HCT116 (cell line): ENCODE results near the gene IL19. TPM values are rescaled to one million over a fixed set of nuclear protein-coding genes. Genes with fewer than 3 reads are reported as not detected.

Experiments used
- ATAC-seq: fragments of 200-7000 bp; cut with Tn5 transposase; 2 replicates; pipeline ENCODE4 v1.9.1; 2020; ENCODE audit warnings: mild to moderate bottlenecking, moderate library complexity
- BruUV-seq: library from RNA; stranded (reverse); fragments of 400-500 nt; replicated peaks from 2 replicates; lab custom pipeline; 2021; lab: Mats Ljungman, UMichigan
- CTCF ChIA-PET: fragments of 300-600 bp; sonication (Branson Sonifier 250); formaldehyde crosslinking; loops from one replicate; lab custom pipeline; 2021; ENCODE audit warnings: antibody characterized with exemption; lab: Charles Lee
- POLR2A ChIA-PET: fragments of 300-600, 350-600 bp; sonication (Branson Sonifier 250); formaldehyde crosslinking; loops from one replicate; lab custom pipeline; 2021; ENCODE audit warnings: antibody characterized with exemption; lab: Charles Lee
- RAD21 ChIA-PET, 2 experiments: fragments of 300-600 bp; sonication (Branson Sonifier 250); formaldehyde crosslinking; loops; one replicate each; lab custom pipeline; 2023; ENCODE audit warnings: low total read pairs in 2 of 2; ENCODE audit not compliant: uncharacterized antibody in 2 of 2, unreplicated experiment in 2 of 2, low non-redundant PET in 1 of 2; lab: Charles Lee
- DNase-seq: peaks from one replicate; pipeline ENCODE4 v3.0.0-alpha.2; 2010; ENCODE audit warnings: low read depth, low spot score
- H2AFZ ChIP-seq: fragments of 200-600 bp; shearing (Covaris generic), sonication (generic); 2 replicates; pipeline ENCODE4 v1.6.1; 2017; ENCODE audit warnings: low read depth, mixed run types, mixed read lengths, antibody characterized with exemption, low read length; ENCODE audit not compliant: poor library complexity, severe bottlenecking
- H3K27ac ChIP-seq: 2 replicates; pipeline ENCODE4 v1.5.1; 2012; ENCODE audit warnings: low read depth, low read length
- H3K27me3 ChIP-seq: fragments of 200-600 bp; sonication (generic); 2 replicates; pipeline ENCODE4 v1.6.1; 2016; ENCODE audit warnings: mixed run types, low read length, mixed read lengths; ENCODE audit not compliant: insufficient read depth
- H3K36me3 ChIP-seq, 2 experiments: fragments of 200-500 bp in 1 of 2; fragments of 200-600 bp in 1 of 2; sonication (Bioruptor generic) in 1 of 2; sonication (generic) in 1 of 2; 2 replicates each; pipeline versions ENCODE4 v1.5.1 to v1.6.1; 2014 to 2016; ENCODE audit warnings: low read length in 2 of 2, inconsistent platforms in 1 of 2, mixed read lengths in 1 of 2, mixed run types in 1 of 2; ENCODE audit not compliant: insufficient read depth in 2 of 2, control insufficient read depth in 1 of 2
- H3K4me1 ChIP-seq, 2 experiments: fragments of 200-600 bp in 1 of 2; sonication (generic) in 1 of 2; 2 replicates each; pipeline versions ENCODE4 v1.5.1 to v1.6.1; 2012 to 2017; ENCODE audit warnings: low read length in 2 of 2, inconsistent platforms in 1 of 2, mild to moderate bottlenecking in 1 of 2, mixed read lengths in 1 of 2, mixed run types in 1 of 2, moderate library complexity in 1 of 2; ENCODE audit not compliant: insufficient read depth in 2 of 2, control insufficient read depth in 1 of 2
- H3K4me2 ChIP-seq: fragments of 200-600 bp; sonication (generic); 2 replicates; pipeline ENCODE4 v1.6.1; 2017; ENCODE audit warnings: mixed run types, low read length, mixed read lengths
- H3K4me3 ChIP-seq, 2 experiments: fragments of 200-600 bp in 1 of 2; sonication (generic) in 1 of 2; replicated peaks in 1 of 2; 2 replicates each; pipeline ENCODE4 v1.5.1; 2011 to 2016; ENCODE audit warnings: low read length in 2 of 2, control low read depth in 1 of 2, low read depth in 1 of 2, mild to moderate bottlenecking in 1 of 2, mixed read lengths in 1 of 2, mixed run types in 1 of 2
- H3K79me2 ChIP-seq: fragments of 200-600 bp; sonication (generic); 2 replicates; pipeline ENCODE4 v1.6.1; 2017; ENCODE audit warnings: mild to moderate bottlenecking, mixed run types, low read length, moderate library complexity, mixed read lengths; ENCODE audit not compliant: insufficient read depth
- H3K9ac ChIP-seq: fragments of 200-600 bp; sonication (generic); 2 replicates; pipeline ENCODE4 v1.6.1; 2016; ENCODE audit warnings: low read length, mixed read lengths
- H3K9me2 ChIP-seq: fragments of 200-600 bp; sonication (generic), shearing (Covaris generic); 2 replicates; pipeline ENCODE4 v1.6.1; 2017; ENCODE audit warnings: mixed run types, mild to moderate bottlenecking, moderate library complexity; ENCODE audit not compliant: insufficient read depth
- H3K9me3 ChIP-seq, 2 experiments: fragments of 200-500 bp in 1 of 2; fragments of 200-600 bp in 1 of 2; sonication (Bioruptor generic) in 1 of 2; sonication (generic) in 1 of 2; 2 replicates each; pipeline ENCODE4 v1.6.1; 2014 to 2017; ENCODE audit warnings: low read length in 2 of 2, mixed read lengths in 2 of 2, inconsistent platforms in 1 of 2, low read depth in 1 of 2, mild to moderate bottlenecking in 1 of 2, mixed run types in 1 of 2, moderate library complexity in 1 of 2; ENCODE audit not compliant: control insufficient read depth in 1 of 2, insufficient read depth in 1 of 2
- H4K20me1 ChIP-seq: fragments of 200-600 bp; sonication (generic), shearing (Covaris generic); 2 replicates; pipeline ENCODE4 v1.6.1; 2017; ENCODE audit warnings: mixed run types, mild to moderate bottlenecking, moderate library complexity; ENCODE audit not compliant: insufficient read depth
- CBX3 ChIP-seq: IDR thresholded peaks from 2 replicates; pipeline ENCODE4 v1.6.1; 2012; ENCODE audit warnings: low read depth
- CEBPB ChIP-seq: IDR thresholded peaks from 2 replicates; pipeline ENCODE4 v1.6.1; 2012; ENCODE audit warnings: low read depth
- ELF1 ChIP-seq: IDR thresholded peaks from 2 replicates; pipeline ENCODE4 v1.6.1; 2012; ENCODE audit warnings: low read depth, borderline replicate concordance
- EZH2 ChIP-seq: fragments of 200-600 bp; sonication (generic); IDR thresholded peaks from 2 replicates; pipeline ENCODE4 v1.6.1; 2017; ENCODE audit warnings: antibody characterized with exemption, mixed run types
- JUND ChIP-seq: IDR thresholded peaks from 2 replicates; pipeline ENCODE4 v1.6.1; 2012
- POLR2A ChIP-seq: IDR thresholded peaks from 2 replicates; pipeline ENCODE4 v1.7.0; 2011; ENCODE audit warnings: borderline replicate concordance; ENCODE audit not compliant: insufficient read depth, insufficient read length; ENCODE audit errors: extremely low read depth
- POLR2AphosphoS5 ChIP-seq: IDR thresholded peaks from 2 replicates; pipeline ENCODE4 v1.6.1; 2011; ENCODE audit warnings: mild to moderate bottlenecking, low read depth, low read length, moderate library complexity
- SIN3A ChIP-seq: IDR thresholded peaks from 2 replicates; pipeline ENCODE4 v1.6.1; 2012; ENCODE audit warnings: low read depth
- SP1 ChIP-seq: IDR thresholded peaks from 2 replicates; pipeline ENCODE4 v1.6.1; 2012; ENCODE audit warnings: low read depth
- SRF ChIP-seq: IDR thresholded peaks from 2 replicates; pipeline ENCODE4 v1.6.1; 2012; ENCODE audit warnings: low read depth
- TCF7L2 ChIP-seq: IDR thresholded peaks from 2 replicates; pipeline ENCODE4 v1.7.0; 2011; ENCODE audit warnings: borderline replicate concordance, inconsistent platforms; ENCODE audit not compliant: insufficient read depth, insufficient read length; ENCODE audit errors: extremely low read depth
- YY1 ChIP-seq: IDR thresholded peaks from 2 replicates; pipeline ENCODE4 v1.6.1; 2011; ENCODE audit warnings: low read length, low read depth, moderate library complexity, mild to moderate bottlenecking; ENCODE audit not compliant: insufficient replicate concordance; ENCODE audit errors: extremely low read depth
- ZFX ChIP-seq: fragments of 450-650 bp; IDR thresholded peaks from 2 replicates; pipeline ENCODE4 v1.6.1; 2017
- intact Hi-C: fragments of 100-400 bp; cut with micrococcal nuclease; formaldehyde crosslinking; loops from 2 replicates; pipeline ENCODE4 v1.10.0; 2022
- total RNA-seq: library from RNA; stranded (reverse); gene quantifications from one replicate; pipeline ENCODE4 v1.2.1, GENCODE V29; 2021; ENCODE audit not compliant: unreplicated experiment
- TF ChIP-seq, protein P1 (sequence below): IDR thresholded peaks from 2 replicates; pipeline ENCODE4 v1.6.1; 2012
- TF ChIP-seq, protein P2 (sequence below), 3 experiments: fragments of 200-600 bp in 1 of 3; sonication (generic) in 1 of 3; IDR thresholded peaks in 2 of 3; conservative IDR thresholded peaks in 1 of 3; 2 replicates each; pipeline ENCODE4 v1.5.1; 2012 to 2017; ENCODE audit warnings: low read depth in 2 of 3, low read length in 2 of 3, antibody characterized with exemption in 1 of 3, borderline replicate concordance in 1 of 3, control low read depth in 1 of 3, mild to moderate bottlenecking in 1 of 3, mixed read lengths in 1 of 3, mixed run types in 1 of 3, moderate library complexity in 1 of 3; ENCODE audit not compliant: insufficient read depth in 1 of 3
- TF ChIP-seq, protein P3 (sequence below): IDR thresholded peaks from 2 replicates; pipeline ENCODE4 v1.6.1; 2011; ENCODE audit warnings: mild to moderate bottlenecking, low read length, moderate library complexity; ENCODE audit not compliant: insufficient replicate concordance; ENCODE audit errors: extremely low read depth

IL19 gene
- total RNA-seq, 1 experiment from 2014 or later, result not detected

DNA sequence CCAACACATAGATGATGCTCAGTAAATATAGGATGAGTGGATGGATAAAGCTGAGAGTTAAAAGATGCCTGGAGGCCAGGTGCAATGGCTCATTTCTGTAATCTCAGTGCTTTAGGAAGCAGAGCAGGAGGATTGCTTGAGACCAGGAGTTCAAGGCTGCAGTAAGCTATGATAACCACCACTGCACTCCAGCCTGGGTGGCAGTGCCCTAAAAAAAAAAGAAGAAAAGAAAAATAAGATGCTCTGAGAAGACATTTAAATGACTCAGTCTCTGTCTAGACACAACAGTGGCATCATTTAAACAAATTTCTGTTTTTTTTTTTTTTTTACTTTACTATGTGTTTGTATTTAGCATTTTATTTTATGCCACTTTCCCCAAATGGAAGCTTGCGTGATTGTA, 25.3 kb upstream of the IL19 start (continued):
- TF ChIP-seq, protein P1, sequence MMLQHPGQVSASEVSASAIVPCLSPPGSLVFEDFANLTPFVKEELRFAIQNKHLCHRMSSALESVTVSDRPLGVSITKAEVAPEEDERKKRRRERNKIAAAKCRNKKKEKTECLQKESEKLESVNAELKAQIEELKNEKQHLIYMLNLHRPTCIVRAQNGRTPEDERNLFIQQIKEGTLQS, result no peak
- no peak for TF ChIP-seq YY1

DNA sequence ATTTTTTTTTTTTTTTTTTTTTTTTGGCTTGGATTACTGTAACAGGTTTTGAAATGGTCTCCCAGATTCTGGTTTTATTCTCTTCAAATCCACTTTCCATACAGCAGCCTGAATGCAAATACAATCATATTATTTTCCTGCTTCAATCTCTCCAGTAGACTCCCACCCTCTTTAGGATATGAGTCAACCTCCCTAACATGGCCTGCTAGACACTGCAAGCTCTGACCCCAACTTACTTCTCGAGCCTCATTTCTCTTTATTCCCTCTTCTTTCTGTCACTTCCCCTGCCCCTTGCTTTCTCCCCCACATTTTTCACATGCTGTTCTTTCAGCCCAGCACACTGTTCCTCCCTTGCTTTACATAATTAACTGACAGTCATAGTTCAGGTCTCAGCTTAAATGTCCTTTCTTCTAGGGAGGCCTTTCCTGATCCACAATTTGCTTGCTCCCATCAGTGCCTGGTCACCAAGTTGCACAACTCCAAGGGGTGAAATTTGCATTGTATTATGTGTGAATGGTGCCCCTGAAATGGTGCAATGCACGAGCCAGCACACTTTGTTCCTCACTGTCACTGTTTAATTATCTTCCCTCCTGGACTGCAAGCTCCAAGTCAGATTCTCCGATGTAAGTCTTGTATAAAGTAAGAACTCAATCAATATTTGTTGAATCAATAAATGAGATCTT, 22.1 kb upstream of the IL19 start:
- H3K27me3 ChIP-seq, result peaks cover 14% of the 10 kb centered on the region
- ChIA-PET RAD21 (no interaction called here), CTCF (interaction anchor here (0.9 to 1.3 kb wide), 2 partner anchors 23 to 91 kb away, joined by 3 read pairs; no protein-coding TSS in a partner anchor), POLR2A (no interaction called here)
- no peaks in the 10 kb centered on the region for H3K9me3 ChIP-seq
- no peak overlapping the region for H2AFZ ChIP-seq
- H3K4me3 ChIP-seq, result no peak overlapping the region
- ATAC-seq, result no peak
- TF ChIP-seq ELF1 (no peak), EZH2 (no peak), SIN3A (no peak), CEBPB (no peak), CBX3 (no peak), SP1 (no peak), TCF7L2 (no peak), YY1 (no peak), POLR2AphosphoS5 (no peak), ZFX (no peak), SRF (no peak), JUND (no peak), POLR2A (no peak)
- TF ChIP-seq, protein P2, sequence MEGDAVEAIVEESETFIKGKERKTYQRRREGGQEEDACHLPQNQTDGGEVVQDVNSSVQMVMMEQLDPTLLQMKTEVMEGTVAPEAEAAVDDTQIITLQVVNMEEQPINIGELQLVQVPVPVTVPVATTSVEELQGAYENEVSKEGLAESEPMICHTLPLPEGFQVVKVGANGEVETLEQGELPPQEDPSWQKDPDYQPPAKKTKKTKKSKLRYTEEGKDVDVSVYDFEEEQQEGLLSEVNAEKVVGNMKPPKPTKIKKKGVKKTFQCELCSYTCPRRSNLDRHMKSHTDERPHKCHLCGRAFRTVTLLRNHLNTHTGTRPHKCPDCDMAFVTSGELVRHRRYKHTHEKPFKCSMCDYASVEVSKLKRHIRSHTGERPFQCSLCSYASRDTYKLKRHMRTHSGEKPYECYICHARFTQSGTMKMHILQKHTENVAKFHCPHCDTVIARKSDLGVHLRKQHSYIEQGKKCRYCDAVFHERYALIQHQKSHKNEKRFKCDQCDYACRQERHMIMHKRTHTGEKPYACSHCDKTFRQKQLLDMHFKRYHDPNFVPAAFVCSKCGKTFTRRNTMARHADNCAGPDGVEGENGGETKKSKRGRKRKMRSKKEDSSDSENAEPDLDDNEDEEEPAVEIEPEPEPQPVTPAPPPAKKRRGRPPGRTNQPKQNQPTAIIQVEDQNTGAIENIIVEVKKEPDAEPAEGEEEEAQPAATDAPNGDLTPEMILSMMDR (IDR thresholded peaks at IDR 0.05 in 2 of 3, conservative IDR thresholded peaks at IDR 0.05 in 1 of 3; ENCODE audit: borderline replicate concordance in 1 of 3, insufficient read depth in 1 of 3, low read depth in 2 of 3, low read length in 2 of 3), result no peak
- TF ChIP-seq, protein P3, sequence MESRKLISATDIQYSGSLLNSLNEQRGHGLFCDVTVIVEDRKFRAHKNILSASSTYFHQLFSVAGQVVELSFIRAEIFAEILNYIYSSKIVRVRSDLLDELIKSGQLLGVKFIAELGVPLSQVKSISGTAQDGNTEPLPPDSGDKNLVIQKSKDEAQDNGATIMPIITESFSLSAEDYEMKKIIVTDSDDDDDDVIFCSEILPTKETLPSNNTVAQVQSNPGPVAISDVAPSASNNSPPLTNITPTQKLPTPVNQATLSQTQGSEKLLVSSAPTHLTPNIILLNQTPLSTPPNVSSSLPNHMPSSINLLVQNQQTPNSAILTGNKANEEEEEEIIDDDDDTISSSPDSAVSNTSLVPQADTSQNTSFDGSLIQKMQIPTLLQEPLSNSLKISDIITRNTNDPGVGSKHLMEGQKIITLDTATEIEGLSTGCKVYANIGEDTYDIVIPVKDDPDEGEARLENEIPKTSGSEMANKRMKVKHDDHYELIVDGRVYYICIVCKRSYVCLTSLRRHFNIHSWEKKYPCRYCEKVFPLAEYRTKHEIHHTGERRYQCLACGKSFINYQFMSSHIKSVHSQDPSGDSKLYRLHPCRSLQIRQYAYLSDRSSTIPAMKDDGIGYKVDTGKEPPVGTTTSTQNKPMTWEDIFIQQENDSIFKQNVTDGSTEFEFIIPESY, result no peak
- no peaks in the 10 kb centered on the region for H3K36me3 ChIP-seq
- H3K4me2 ChIP-seq, result no peak overlapping the region
- no peaks in the 10 kb centered on the region for H3K4me1 ChIP-seq
- no peak overlapping the region for H3K9ac ChIP-seq
- no peak for DNase-seq
- no peaks in the 10 kb centered on the region for H3K9me2 ChIP-seq
- no TSS peak for BruUV-seq
- no peaks in the 10 kb centered on the region for H3K79me2 ChIP-seq
- intact Hi-C loops, result no loop called here
- no peaks in the 10 kb centered on the region for H4K20me1 ChIP-seq
- H3K27ac ChIP-seq, result no peak overlapping the region
